HG03571 (cell line): ENCODE measurements around the gene ZDHHC8.

Source experiments
- ATAC-seq: cut with Tn5 transposase; IDR thresholded peaks from one replicate; pipeline ENCODE4 v1.9.1; 2021; ENCODE audit not compliant: unreplicated experiment

The ZDHHC8 gene

DNA sequence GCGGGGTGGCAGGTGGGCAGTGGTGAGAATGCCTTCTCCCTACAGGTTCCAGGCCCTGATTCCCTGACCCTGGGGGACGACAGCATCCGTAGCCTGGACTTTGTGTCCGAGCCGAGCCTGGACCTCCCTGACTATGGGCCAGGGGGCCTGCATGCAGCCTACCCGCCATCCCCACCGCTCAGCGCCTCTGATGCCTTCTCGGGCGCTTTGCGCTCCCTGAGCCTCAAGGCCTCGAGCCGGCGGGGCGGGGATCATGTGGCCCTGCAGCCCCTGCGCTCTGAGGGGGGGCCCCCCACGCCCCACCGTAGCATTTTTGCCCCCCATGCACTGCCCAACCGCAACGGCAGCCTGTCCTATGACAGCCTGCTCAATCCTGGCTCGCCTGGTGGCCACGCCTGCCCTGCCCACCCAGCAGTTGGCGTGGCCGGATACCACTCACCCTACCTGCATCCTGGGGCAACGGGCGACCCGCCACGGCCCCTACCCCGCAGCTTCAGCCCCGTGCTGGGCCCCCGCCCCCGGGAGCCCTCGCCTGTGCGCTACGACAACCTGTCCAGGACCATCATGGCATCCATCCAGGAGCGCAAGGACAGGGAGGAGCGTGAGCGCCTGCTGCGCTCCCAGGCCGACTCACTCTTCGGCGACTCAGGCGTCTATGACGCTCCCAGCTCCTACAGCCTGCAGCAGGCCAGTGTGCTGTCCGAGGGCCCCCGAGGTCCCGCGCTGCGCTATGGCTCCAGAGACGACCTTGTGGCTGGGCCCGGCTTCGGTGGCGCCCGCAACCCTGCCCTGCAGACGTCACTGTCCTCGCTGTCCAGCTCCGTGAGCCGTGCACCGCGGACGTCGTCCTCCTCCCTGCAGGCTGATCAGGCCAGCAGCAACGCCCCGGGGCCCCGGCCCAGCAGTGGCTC lies 11.4 kb downstream of the ZDHHC8 start:
- ATAC-seq: no peak

DNA sequence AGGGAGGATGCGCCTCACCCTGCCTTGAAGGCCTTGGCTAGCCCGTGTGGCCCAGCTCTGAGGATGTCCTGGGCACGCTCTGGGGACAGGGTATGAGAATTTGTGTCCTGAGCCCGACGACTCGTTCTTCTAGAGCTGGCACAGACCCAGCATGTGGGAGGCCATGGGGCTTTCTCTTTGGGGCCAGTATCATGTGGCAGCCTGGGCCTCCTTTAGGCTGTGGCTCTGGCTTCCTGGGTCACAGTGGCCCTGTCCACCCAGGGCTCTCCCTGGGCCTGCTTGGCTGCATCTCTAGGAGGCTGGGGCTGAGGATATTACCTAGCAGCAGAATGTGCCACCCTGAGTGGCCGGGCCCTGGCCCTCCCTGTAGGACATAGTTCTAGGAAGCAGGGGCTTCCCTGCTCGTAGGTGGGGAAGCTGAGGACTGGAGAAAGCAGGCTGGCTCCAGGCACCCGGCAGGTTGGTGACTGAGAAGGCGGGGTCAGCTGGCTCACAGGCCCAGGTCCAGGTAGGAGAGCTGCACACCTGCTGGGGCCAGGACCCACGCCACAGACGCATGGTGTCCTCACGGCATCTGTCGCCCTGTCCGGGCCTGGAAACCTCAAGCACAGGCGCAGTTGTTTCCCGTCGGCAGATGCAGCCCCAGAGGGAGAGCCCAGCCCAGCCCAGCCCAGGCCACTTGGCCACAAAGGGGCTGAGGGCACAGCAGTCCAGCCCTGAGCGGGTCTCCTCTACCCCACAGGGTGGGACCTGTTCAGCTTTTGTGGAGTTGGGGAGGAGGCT lies 12.5 kb downstream of the ZDHHC8 start:
- no peak for ATAC-seq

DNA sequence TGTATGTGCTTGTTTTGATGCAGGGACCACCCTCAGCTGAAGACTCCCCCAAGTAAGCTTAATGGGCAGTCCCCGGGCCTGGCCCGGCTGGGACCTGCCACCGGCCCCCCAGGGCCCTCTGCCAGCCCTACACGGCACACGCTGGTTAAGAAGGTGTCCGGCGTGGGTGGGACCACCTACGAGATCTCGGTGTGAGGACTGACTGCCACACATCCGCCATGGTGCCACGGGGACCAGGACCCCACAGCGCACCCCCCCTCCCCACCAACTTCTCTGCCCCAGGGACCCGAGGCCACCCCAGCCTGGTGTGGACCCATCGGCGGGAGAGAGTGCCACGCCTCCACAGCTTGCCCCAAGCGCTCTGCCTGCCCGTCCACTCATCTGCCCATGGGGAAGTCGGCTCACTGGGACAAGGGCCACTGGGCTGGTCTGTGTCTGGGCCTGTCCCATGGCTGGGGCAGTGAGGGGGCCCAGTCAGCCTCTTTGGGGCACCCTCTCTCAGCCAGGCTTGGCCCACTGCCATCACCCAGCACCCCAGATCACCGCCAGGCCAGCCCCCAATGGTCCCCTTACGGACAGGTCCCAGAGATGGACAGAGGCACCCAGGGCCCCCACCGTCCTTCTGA lies 13.7 kb downstream of the ZDHHC8 start:
- ATAC-seq: no peak

DNA sequence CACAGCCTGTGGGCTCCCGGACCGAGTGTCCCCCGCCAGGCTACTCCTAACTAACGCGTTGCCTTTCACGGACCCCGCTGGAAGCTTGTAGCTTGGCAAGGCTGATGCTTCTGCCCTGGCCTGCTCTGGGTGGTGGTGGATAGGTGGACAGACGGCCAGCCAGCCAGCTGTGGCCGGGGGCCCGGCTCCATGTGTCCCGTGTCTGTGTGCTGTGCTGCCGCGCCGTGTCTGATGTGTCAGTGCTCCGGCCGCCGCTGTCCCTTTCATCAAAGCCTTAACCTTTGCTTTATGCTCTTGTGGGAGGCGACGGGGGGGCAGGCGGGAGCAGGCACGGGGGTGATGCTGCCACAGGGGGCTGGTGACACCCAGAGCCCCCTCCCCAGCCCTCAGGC lies 14.2 kb downstream of the ZDHHC8 start:
- no peak for ATAC-seq

DNA sequence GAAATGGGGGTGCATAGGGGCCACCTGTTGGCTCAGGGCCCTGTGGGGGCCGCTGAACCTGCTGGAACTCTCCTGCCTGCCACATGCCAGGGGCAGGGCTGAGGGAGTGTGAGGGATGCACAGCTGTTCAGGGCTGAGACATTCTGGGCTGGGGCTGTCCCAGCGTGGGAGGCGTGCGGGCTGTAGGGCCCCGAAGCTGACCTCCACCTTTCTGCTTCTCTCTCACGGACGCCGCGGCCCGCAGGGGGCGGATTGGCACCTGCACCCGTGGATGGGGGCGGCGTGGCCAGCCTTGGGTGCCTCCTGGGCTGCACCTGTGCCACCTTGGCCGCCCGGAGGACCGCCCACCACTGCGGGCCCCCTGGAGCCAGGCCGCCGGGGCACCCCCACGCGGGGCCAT lies 15.2 kb downstream of the ZDHHC8 start:
- no peak for ATAC-seq

DNA sequence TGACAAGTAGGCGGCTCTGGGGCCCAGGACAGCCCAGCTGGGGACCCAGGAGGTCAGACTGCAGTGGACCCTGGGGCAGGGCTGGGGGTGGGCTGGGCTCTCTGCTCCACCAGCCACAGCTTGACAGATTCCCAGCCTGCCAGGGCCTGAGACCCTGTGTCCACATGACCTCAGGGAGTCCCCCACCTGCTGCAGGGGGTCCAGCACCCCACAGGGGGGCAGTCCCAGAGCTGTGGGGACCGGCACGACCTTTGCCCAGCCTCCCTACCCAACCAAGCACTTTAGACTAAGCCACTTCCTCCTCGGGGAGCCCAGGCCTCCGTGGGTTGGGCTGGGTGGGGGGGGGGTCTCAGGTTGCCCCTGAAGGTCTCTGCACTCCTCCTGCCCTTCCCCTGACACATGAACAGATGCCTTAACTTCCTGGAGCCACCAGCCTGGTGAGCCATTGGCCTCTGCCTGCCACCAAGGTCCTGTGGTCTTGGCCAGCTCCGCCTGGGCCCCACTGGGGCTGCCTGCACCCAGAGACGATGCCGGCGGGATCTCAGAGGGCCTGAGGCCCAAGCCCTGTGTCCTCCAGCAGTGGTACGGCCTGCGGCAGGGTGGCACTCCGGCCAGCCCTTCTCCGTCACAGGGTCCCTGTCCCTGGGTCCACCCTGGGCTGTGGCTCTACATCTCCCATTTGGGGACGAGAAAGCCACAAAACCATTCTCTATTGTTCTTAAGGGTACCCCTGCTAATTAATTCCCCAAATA lies 15.8 kb downstream of the ZDHHC8 start:
- ATAC-seq: no peak

DNA sequence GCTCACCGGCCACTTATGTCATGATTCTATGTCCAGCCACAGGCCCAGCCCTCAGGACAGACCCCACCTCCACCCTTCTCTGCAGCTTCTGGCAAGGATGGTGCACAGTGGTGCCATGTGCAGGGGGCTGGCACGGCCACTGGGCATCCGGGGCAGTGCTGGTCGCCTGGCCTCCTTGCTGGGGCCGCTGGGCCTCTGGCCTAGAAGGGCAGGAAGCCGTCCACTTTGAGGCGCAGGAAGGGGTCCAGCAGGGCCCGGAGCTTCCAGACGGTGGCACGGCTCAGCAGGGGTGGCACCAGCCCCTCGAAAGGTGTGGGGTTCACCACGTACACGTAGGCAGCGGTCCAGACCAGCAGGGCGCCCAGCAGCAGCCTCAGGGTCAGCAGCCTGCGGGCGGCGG lies 16.8 kb downstream of the ZDHHC8 start:
- no peak for ATAC-seq

DNA sequence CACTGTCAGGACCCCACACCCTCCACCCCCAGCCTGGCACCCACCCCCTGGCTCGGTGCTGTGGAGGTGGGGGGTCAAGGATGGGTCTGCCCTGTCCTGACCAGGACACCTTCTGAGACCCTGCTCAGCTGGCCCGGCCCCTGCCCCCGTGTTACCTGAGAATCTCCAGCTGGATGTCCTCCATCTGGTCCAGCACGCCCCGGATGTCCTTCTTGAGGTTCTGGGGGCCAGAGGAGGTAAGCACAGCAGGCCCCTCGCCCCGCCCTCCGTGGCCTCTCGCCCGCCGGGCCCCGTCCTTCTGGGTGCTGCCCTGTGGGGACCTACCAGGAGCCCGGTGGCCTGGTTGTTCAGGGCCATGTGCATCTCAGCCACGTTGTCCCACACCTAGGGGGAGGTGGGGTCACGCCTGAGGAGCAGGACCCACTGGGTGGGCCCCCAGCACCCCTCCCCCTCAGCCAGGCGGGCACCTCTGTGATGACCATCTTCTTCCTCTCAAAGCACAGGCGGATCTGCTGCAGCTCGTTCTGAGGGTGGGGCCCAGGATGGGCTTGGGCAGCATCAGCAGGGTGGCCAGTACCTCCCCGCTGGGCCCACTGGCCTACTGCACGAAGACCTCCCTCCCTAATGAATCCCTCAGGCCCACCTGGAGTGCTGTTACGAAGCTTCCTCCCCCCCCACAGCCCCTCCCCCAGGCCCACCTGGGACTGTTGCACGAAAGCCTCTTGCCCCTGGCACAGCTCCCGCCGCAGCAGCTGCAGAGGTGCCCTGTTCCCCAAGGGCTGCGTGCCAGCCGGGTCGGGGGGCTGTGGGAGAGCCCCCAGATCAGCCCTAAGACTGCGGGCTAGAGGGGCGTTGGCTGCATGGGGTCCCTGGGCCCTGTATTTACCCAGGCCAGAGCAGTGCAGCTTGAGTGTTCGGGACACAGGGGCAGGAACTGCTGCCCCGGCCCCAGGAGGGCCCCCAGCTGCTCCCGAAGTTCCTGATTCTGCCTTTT lies 17.9 kb downstream of the ZDHHC8 start:
- no peak for ATAC-seq

DNA sequence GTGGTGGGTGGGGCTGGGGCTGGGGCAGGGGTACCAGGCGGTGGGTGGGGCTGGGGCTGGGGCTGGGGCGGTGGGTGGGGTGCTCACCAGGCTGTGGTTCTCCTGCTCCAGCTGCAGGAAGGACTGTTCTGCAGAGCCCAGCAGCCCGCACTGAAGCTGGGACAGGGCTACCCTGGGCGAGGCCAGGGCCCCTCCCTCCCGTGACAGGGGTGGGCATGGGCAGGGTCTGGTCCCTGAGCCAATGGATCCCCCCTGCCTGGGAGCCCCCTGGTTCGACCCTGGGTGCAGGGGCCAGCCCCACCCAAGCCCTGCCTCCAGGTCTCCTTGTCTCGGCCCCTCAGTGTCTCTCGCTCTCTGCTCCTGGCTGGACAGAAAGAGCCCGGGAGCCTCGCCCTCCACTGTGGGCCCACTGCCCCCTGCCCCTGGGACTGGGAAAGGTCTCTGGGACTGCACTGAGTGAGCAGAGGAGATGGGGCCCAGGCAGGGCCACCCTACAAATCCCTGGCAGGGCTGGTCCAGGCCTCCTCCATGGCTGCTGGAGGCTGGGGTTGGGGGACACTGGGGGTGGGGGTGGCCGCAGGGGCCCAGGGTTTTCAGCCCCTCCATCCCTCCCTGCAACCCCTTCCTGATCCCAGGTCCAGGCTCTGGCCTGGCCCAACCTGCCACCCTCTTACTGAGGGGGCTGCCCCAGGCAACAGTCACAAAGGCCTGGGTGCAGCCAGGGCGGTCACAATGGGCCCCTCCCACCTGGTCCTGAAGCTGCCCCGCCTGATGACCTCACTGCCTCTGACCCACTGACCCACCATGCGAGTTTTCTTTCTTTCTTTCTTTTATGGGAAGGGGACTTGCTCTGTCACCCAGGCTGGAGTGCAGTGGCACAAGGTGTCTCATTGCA lies 19.0 kb downstream of the ZDHHC8 start, which contains the start of gene CCDC188:
CCDC188 (minus strand) TSS at position 675 of the 895 bp plus-strand sequence; CDS start at position 606, 69 bp downstream.
- ATAC-seq: no peak

DNA sequence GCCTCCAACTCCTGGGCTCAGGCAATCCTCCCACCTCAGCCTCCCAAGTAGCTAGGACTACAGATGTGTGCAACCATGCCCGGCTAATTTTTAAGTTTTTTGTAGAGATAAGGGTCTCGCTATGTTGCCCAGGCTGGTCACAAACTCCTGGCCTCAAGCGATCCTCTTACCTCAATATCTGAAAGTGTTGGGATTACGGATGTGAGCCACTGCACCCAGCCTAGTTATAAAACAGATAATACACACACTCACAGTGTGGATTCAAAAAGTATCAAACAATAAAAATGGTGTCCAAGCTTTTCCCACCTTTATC lies 19.6 kb downstream of the ZDHHC8 start:
- no peak for ATAC-seq

DNA sequence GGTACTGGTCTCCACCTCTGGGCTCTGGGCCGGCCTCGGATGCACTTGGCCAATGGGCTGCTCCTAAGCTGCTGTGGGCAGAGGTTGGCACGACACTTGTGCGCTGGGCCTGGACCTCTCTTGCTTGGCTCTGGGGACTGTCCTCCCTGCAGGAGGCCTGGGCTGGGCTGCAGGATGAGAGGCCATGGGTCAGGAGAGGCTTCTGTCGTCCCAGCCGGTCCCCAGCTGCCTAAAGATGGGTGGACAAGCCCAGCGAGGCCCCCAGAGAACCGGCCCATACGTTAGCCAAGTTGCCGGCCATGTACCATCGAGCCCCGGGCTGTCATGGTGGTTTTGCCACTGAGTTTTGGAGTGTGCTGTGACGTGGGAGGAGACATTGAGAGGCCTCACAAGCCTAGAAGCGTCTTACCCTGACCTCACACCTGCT lies 20.9 kb downstream of the ZDHHC8 start:
- ATAC-seq: no peak

DNA sequence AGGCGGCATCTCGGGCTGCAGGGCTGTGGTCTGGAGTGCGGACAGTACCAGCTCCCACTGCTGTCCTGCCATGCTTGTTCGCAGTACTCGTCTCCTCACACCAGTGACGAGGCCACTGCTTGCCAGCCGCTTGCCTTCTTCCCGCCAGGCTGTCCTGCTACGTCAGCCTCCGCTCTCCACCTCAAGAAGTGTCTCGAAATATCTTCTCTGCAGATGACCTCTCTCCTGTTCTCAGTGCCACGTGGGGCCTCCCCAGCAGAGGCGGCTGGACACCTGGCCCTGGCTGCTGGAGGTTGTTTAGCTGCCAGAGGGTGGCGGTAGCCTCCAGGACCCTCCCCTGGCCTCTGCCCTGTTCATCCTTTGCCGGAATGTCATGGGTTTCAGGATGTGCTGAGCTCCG lies 22.3 kb downstream of the ZDHHC8 start:
- ATAC-seq: no peak

DNA sequence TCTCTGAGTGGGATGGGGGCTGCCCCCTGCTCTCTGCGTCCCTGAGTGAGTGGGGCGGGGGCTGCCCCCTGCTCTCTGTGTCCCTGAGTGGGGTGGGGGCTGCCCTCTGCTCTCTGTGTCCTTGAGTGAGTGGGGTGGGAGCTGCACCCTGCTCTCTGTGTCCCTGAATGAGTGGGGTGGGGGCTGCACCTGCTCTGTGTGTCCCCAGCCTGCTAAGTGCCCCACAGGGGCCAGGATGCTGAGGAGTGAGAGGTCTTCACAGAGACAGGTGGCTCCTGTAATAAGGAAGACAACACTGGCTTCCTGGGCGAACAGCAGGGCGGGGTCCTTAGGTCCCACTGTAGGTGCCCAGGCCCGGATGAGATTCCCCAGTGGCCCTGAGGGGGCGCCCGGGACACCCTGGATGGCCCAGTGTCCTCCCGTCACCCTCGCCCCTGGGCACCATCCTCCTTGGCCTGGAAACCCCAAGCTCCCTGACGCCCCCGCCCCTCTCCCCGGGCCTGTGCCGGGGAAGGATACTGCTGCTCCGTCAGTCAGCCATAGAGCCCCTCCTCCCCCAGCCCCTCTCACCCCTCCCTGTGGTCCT lies 23.1 kb downstream of the ZDHHC8 start:
- no peak for ATAC-seq

DNA sequence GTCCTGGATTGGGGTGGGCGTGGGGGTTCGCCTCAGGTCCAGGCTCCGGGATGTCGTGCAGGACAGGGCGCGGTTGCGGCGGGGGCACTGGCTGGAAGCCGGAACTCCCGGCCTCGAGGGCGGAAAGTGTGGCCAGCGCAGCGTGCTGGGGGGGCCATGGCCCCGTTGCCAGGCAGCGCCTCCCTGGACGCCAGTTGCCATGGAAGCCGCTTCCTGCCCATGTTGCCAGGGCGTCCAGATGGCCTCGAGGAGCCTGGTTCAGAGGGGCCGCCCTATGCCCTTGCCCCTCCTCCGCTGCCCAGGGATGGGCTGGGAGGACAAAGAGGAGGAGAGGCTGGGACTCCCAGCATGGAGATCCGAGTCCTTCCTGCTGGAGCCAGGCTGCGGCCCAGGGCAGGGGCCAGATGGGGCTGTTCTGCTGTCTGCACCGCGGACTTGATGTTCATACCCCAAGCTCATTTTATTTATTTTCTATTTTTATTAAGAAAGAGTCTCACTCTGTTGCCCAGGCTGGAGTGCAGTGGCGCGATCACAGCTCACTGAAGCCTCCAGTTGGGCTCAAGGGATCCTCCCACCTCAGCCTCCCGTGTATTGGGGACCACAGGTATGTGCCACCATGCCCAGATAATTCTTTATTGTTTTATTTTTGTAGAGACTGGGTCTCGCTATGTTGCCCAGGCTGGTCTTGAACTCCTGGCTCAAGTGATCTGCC lies 23.9 kb downstream of the ZDHHC8 start:
- ATAC-seq: no peak

DNA sequence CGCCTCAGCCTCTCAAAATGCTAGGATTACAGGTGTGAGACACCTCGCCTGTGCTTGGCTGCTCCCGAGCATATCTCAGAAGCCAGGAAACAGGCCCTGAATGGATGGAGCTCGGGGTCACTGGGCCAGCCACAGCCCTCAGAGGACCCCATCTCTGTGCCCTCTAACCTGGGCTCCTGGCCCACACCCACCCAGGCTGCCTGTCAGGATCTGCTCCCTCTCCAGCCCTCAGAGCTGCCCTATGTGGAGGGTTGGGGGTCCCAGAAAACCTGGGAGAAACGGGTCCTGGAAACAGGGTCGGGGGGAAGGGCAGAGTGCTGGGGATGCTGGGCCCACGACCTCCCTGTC lies 24.4 kb downstream of the ZDHHC8 start:
- ATAC-seq: no peak

DNA sequence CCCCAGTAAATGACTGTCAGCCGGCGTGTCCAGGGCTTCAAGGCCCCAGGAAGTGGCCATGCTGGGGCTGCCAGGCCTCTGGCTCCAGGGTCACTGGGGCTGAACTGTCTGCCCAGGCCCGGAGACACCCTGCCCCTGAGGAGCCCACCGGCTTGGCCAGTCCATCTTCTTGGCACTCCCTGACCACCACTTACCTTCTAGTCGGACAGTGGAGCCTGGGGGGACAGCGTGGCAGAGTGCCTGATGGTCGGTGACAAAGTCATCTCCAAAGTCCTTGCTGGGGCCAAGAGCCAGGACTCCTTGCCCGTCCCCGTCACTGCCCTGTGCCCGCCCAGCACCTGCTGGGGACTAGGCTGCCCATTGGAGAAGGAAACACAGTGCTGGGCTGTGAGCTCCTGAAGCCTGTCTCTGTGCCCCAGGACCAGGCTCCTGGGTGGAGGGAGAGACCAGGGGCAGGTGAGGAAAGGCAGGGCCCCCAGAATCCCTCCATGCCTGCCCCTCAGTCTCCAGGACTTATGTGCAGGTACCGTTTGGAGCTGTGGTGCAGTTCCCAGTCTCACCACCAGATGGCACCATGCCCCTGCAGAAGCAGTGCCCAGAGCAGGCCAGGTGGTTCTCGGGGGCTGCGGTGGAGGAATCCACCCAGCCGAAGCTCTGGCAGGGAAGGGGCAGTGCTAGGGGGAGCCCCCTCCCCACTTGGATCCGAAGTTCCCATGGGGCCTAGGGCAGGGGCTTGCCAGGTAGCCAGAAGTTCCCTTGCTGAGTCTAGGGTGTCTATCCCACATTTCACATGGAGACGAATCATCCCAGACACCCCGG lies 25.2 kb downstream of the ZDHHC8 start:
- no peak for ATAC-seq
